Measurements from ENCODE around the gene CDC34. TPM values are rescaled to one million over a fixed set of nuclear protein-coding genes. Genes with fewer than 3 reads are reported as not detected.

The CDC34 gene
- 10 to 100 TPM; 42.1 to 42.5 TPM for total RNA-seq

- H3K36me3 Mint-ChIP-seq (ENCODE audit: low read depth), result peaks cover 1% of the 10 kb centered on the region
- CTCF ChIA-PET, result interaction anchor here (0.6 to 3.2 kb wide), 3 partner anchors 11 to 123 kb away, joined by 3 to 32 read pairs (median 7); no protein-coding TSS in a partner anchor
- H3K27ac Mint-ChIP-seq, result peak within 1 kb of the TSS; percentile 77
- peak within 1 kb of the TSS; percentile 85 for H3K4me3 Mint-ChIP-seq
- H3K9me3 Mint-ChIP-seq, result no peaks in the 10 kb centered on the region
- H3K4me1 Mint-ChIP-seq (ENCODE audit: low read depth), result peaks cover 26% of the 10 kb centered on the region
- intact Hi-C loops (cut with micrococcal nuclease), result loop anchor here (1.0 to 5.0 kb wide), 5 partner anchors 21 to 130 kb away; partner anchors contain the start of genes BSG, POLRMT, RNF126 and TPGS1
- peaks cover 3% of the 10 kb centered on the region for H3K27me3 Mint-ChIP-seq (ENCODE audit: low read depth)
- no peak for DNase-seq
Measured at GRCh38 chr19:531753-532560, at the start of gene CDC34. CDC34 (plus strand) TSS chr19:531760; CDS start chr19:531932, 172 bp downstream.

- Mint-ChIP-seq H3K4me1 (ENCODE audit: low read depth) (peaks cover 10% of the 10 kb centered on the region), H3K27ac (no peak overlapping the region), H3K4me3 (no peak overlapping the region), H3K9me3 (peaks cover 18% of the 10 kb centered on the region), H3K27me3 (ENCODE audit: low read depth) (peaks cover 24% of the 10 kb centered on the region), H3K36me3 (ENCODE audit: low read depth) (no peaks in the 10 kb centered on the region)
- no peak for DNase-seq
- CTCF ChIA-PET, result no interaction called here
- intact Hi-C loops (cut with micrococcal nuclease), result no loop called here
Measured at GRCh38 chr19:482186-483041, 49.1 kb upstream of the CDC34 start.

GRCh38 chr19:483332-484072 lies 48.1 kb upstream of the CDC34 start:
- CTCF ChIA-PET, result no interaction called here
- intact Hi-C loops (cut with micrococcal nuclease), result no loop called here

GRCh38 chr19:484494-484893 lies 47.1 kb upstream of the CDC34 start:
- intact Hi-C loops (cut with micrococcal nuclease), result no loop called here
- peaks cover 24% of the 10 kb centered on the region for H3K27me3 Mint-ChIP-seq (ENCODE audit: low read depth)

More at GRCh38 chr19:483332-484072, 48.1 kb upstream of the CDC34 start:
- Mint-ChIP-seq H3K4me3 (no peak overlapping the region), H3K36me3 (ENCODE audit: low read depth) (peaks cover 1% of the 10 kb centered on the region), H3K27ac (no peak overlapping the region), H3K27me3 (ENCODE audit: low read depth) (peaks cover 24% of the 10 kb centered on the region), H3K4me1 (ENCODE audit: low read depth) (peaks cover 12% of the 10 kb centered on the region), H3K9me3 (peaks cover 18% of the 10 kb centered on the region)
- DNase-seq, result no peak

GRCh38 chr19:485077-485476 lies 46.5 kb upstream of the CDC34 start:
- peaks cover 15% of the 10 kb centered on the region for H3K9me3 Mint-ChIP-seq
- no peak overlapping the region for H3K27ac Mint-ChIP-seq
- no peak for DNase-seq
- H3K36me3 Mint-ChIP-seq (ENCODE audit: low read depth), result peaks cover 1% of the 10 kb centered on the region
- intact Hi-C loops (cut with micrococcal nuclease), result no loop called here
- no peak overlapping the region for H3K4me3 Mint-ChIP-seq
- CTCF ChIA-PET, result interaction anchor here (0.5 kb wide), 1 partner anchor 198 kb away, joined by 4 read pairs; no protein-coding TSS in a partner anchor
- peaks cover 15% of the 10 kb centered on the region for H3K4me1 Mint-ChIP-seq (ENCODE audit: low read depth)
- H3K27me3 Mint-ChIP-seq (ENCODE audit: low read depth), result peaks cover 24% of the 10 kb centered on the region

More at GRCh38 chr19:484494-484893, 47.1 kb upstream of the CDC34 start:
- Mint-ChIP-seq H3K27ac (no peak overlapping the region), H3K4me3 (no peak overlapping the region), H3K36me3 (ENCODE audit: low read depth) (peaks cover 1% of the 10 kb centered on the region), H3K9me3 (peaks cover 18% of the 10 kb centered on the region), H3K4me1 (ENCODE audit: low read depth) (peaks cover 13% of the 10 kb centered on the region)
- DNase-seq, result no peak
- CTCF ChIA-PET, result no interaction called here

- peaks cover 10% of the 10 kb centered on the region for H3K4me1 Mint-ChIP-seq (ENCODE audit: low read depth)
- CTCF ChIA-PET, result interaction anchor here (0.5 to 0.7 kb wide), 2 partner anchors 10 to 199 kb away, joined by 3 to 4 read pairs; no protein-coding TSS in a partner anchor
- intact Hi-C loops (cut with micrococcal nuclease), result no loop called here
- H3K27ac Mint-ChIP-seq, result no peak overlapping the region
- H3K27me3 Mint-ChIP-seq (ENCODE audit: low read depth), result peaks cover 24% of the 10 kb centered on the region
- DNase-seq, result no peak
- peaks cover 8% of the 10 kb centered on the region for H3K9me3 Mint-ChIP-seq
- no peak overlapping the region for H3K4me3 Mint-ChIP-seq
- peaks cover 1% of the 10 kb centered on the region for H3K36me3 Mint-ChIP-seq (ENCODE audit: low read depth)
Measured at GRCh38 chr19:485583-486236, 45.9 kb upstream of the CDC34 start.

GRCh38 chr19:488505-489417 lies 42.8 kb upstream of the CDC34 start:
- intact Hi-C loops (cut with micrococcal nuclease), result loop anchor here (1.0 to 2.0 kb wide), 2 partner anchors 19 to 144 kb away; partner anchors contain the start of genes MIER2 and TPGS1
- Mint-ChIP-seq H3K9me3 (peaks cover 1% of the 10 kb centered on the region), H3K4me1 (ENCODE audit: low read depth) (peaks cover 11% of the 10 kb centered on the region), H3K27ac (peak overlapping the region; percentile 86), H3K27me3 (ENCODE audit: low read depth) (peaks cover 20% of the 10 kb centered on the region), H3K4me3 (peak overlapping the region; percentile 81), H3K36me3 (ENCODE audit: low read depth) (peaks cover 1% of the 10 kb centered on the region)
- peak; percentile 93 for DNase-seq
- CTCF ChIA-PET, result interaction anchor here (0.7 to 1.6 kb wide), 4 partner anchors 17 to 22 kb away, joined by 3 to 7 read pairs (median 4); no protein-coding TSS in a partner anchor

GRCh38 chr19:489418-490196 lies 42.0 kb upstream of the CDC34 start:
- CTCF ChIA-PET, result interaction anchor here (0.7 to 1.7 kb wide), 3 partner anchors 17 to 21 kb away, joined by 4 to 7 read pairs (median 7); no protein-coding TSS in a partner anchor
- H3K4me3 Mint-ChIP-seq, result peak overlapping the region; percentile 81
- H3K27me3 Mint-ChIP-seq (ENCODE audit: low read depth), result peaks cover 16% of the 10 kb centered on the region
- no peak for DNase-seq
- peaks cover 12% of the 10 kb centered on the region for H3K4me1 Mint-ChIP-seq (ENCODE audit: low read depth)
- peaks cover 1% of the 10 kb centered on the region for H3K36me3 Mint-ChIP-seq (ENCODE audit: low read depth)
- peaks cover 1% of the 10 kb centered on the region for H3K9me3 Mint-ChIP-seq
- H3K27ac Mint-ChIP-seq, result peak overlapping the region; percentile 82
- intact Hi-C loops (cut with micrococcal nuclease), result loop anchor here (1.0 to 2.0 kb wide), 2 partner anchors 18 to 145 kb away; partner anchors contain the start of genes MIER2 and TPGS1

- CTCF ChIA-PET, result interaction anchor here (1.6 to 1.7 kb wide), 2 partner anchors 15 to 19 kb away, joined by 7 read pairs; no protein-coding TSS in a partner anchor
- H3K36me3 Mint-ChIP-seq (ENCODE audit: low read depth), result peaks cover 1% of the 10 kb centered on the region
- peaks cover 7% of the 10 kb centered on the region for H3K27me3 Mint-ChIP-seq (ENCODE audit: low read depth)
- H3K9me3 Mint-ChIP-seq, result peaks cover 1% of the 10 kb centered on the region
- peaks cover 16% of the 10 kb centered on the region for H3K4me1 Mint-ChIP-seq (ENCODE audit: low read depth)
- no peak overlapping the region for H3K27ac Mint-ChIP-seq
- DNase-seq, result no peak
- intact Hi-C loops (cut with micrococcal nuclease), result no loop called here
- H3K4me3 Mint-ChIP-seq, result no peak overlapping the region
Measured at GRCh38 chr19:491146-491741, 40.3 kb upstream of the CDC34 start.
